ENCODE measurements around the gene ISLR. TPM values are rescaled to one million over a fixed set of nuclear protein-coding genes. Genes with fewer than 3 reads are reported as not detected.

The ISLR gene
- total and polyA plus RNA-seq, 2 of the 8 experiments (the other 6 are each of a cell fraction or from before 2014, with no cell fraction given) = 0.29 to 0.35 TPM

- peak overlapping the region; percentile 42 for H4K8ac ChIP-seq (ENCODE audit: extremely low read depth, insufficient read depth, low read length)
- H3K4me2 ChIP-seq (ENCODE audit: insufficient read depth in 1 of 2, low read depth in 2 of 2, low read length in 2 of 2) = no peak overlapping the region
- H2AK5ac ChIP-seq (ENCODE audit: low read depth, low read length) = no peak overlapping the region
- no peaks in the 10 kb centered on the region for H3K36me3 ChIP-seq (ENCODE audit: control insufficient read depth in 2 of 4, insufficient read depth in 4 of 4, low read length in 3 of 4)
- no peak overlapping the region for H2BK20ac ChIP-seq (ENCODE audit: low read length)
- ChIA-PET CTCF (ENCODE audit: partially characterized antibody) (interaction anchor here (0.6 to 2.2 kb wide), 8 partner anchors 8 to 139 kb away, joined by 3 to 6 read pairs (median 4); no protein-coding TSS in a partner anchor), POLR2A (ENCODE audit: partially characterized antibody) (interaction anchor here (0.6 to 2.7 kb wide), 4 partner anchors 15 to 138 kb away, joined by 3 to 8 read pairs (median 3); no protein-coding TSS in a partner anchor)
- no peak overlapping the region for H4K5ac ChIP-seq (ENCODE audit: insufficient read length, low read depth, low read length)
- no peak overlapping the region for H2BK12ac ChIP-seq (ENCODE audit: low read depth, low read length)
- no peaks in the 10 kb centered on the region for H3K79me1 ChIP-seq (ENCODE audit: low read depth, low read length)
- no peaks in the 10 kb centered on the region for H4K20me1 ChIP-seq (replicated peaks in 1 of 2; ENCODE audit: control insufficient read depth in 1 of 2, insufficient read depth in 2 of 2, low read length in 2 of 2)
- H2AFZ ChIP-seq (ENCODE audit: low read length) = no peak overlapping the region
- H2BK5ac ChIP-seq (ENCODE audit: low read depth, low read length) = no peak overlapping the region
- H3K23me2 ChIP-seq (ENCODE audit: low read depth, low read length) = peaks cover 2% of the 10 kb centered on the region; the same call in 1 of the 2 replicates
- H3K4me1 ChIP-seq (replicated peaks in 1 of 4; ENCODE audit: control insufficient read depth in 3 of 4, insufficient read depth in 4 of 4, low read length in 3 of 4) = peaks cover 0 to 14% (median 11%) of the 10 kb centered on the region in 4 experiments; a peak in 5 of 7 replicates
- H3K56ac ChIP-seq (replicated peaks; ENCODE audit: insufficient read length, low read depth, low read length) = no peak overlapping the region
- no peak overlapping the region for H3K9ac ChIP-seq (replicated peaks in 1 of 4; ENCODE audit: extremely low read depth in 1 of 4, low read depth in 3 of 4, low read length in 3 of 4)
- no peak overlapping the region for H4K91ac ChIP-seq (replicated peaks; ENCODE audit: insufficient read length, low read length)
- no peak overlapping the region for H3K18ac ChIP-seq (ENCODE audit: extremely low read depth, low read length)
- DNase-seq (ENCODE audit: low read depth in 1 of 2, low spot score in 2 of 2) (no peak), FAIRE-seq (no peak)
- no peaks in the 10 kb centered on the region for H3K9me3 ChIP-seq (ENCODE audit: insufficient read depth in 2 of 2, low read depth in 1 of 2, low read length in 1 of 2)
- no peaks in the 10 kb centered on the region for H3K79me2 ChIP-seq (ENCODE audit: control insufficient read depth in 1 of 2, insufficient read depth in 2 of 2, low read length in 2 of 2)
- 74% methylated on average over 12 of the region's 15 CpGs; no CpG with 5 or more reads in 1 of the 2 experiments for WGBS, 2 experiments (ENCODE audit: extremely low coverage in 1 of 2, insufficient coverage in 1 of 2, insufficient read length in 1 of 2, insufficient replicate concordance in 2 of 2, low coverage in 1 of 2, low lambda C conversion rate in 2 of 2, missing lambda C conversion rate in 1 of 2)
- no peaks in the 10 kb centered on the region; a peak in 2 of 7 replicates for H3K27me3 ChIP-seq (replicated peaks in 1 of 4; ENCODE audit: control insufficient read depth in 3 of 4, extremely low read depth in 1 of 4, insufficient read depth in 3 of 4, low read length in 3 of 4)
- no peak overlapping the region for H3K4ac ChIP-seq (replicated peaks; ENCODE audit: insufficient read length, low read depth, low read length)
- H3K4me3 ChIP-seq (ENCODE audit: extremely low read depth in 1 of 4, insufficient read depth in 2 of 4, low read depth in 3 of 4, low read length in 4 of 4) = no peak overlapping the region
- no peak overlapping the region for H3K27ac ChIP-seq (ENCODE audit: low read depth, low read length)
- no peak overlapping the region for H3K14ac ChIP-seq (ENCODE audit: insufficient read length)
- no peak overlapping the region for H2BK120ac ChIP-seq (replicated peaks; ENCODE audit: low read depth, low read length)
- H2BK15ac ChIP-seq (ENCODE audit: low read length) = no peak overlapping the region
- no peak overlapping the region for H3K23ac ChIP-seq (ENCODE audit: insufficient read length)
- TF ChIP-seq SP1 (IDR thresholded peaks at IDR 0.05; ENCODE audit: low read depth, low read length) (no peak), POLR2AphosphoS5 (IDR thresholded peaks at IDR 0.05; ENCODE audit: low read depth, low read length) (no peak), E2F6 (IDR thresholded peaks at IDR 0.05) (no peak), SIRT6 (IDR thresholded peaks at IDR 0.05; ENCODE audit: low read length) (no peak), TCF12 (IDR thresholded peaks at IDR 0.05; ENCODE audit: low read depth, low read length) (no peak), SP2 (IDR thresholded peaks at IDR 0.05; ENCODE audit: low read length) (no peak), SUZ12 (IDR thresholded peaks at IDR 0.05; ENCODE audit: low read length) (no peak), KDM5A (IDR thresholded peaks at IDR 0.05; ENCODE audit: low read length) (no peak), POLR2A (IDR thresholded peaks at IDR 0.05; ENCODE audit: control extremely low read depth in 1 of 2, low read depth in 2 of 2, low read length in 2 of 2) (no peak), RXRA (IDR thresholded peaks at IDR 0.05; ENCODE audit: insufficient read depth, low read depth, low read length) (no peak), CEBPB (IDR thresholded peaks at IDR 0.05; ENCODE audit: low read depth, low read length) (no peak), KDM4A (IDR thresholded peaks at IDR 0.05; ENCODE audit: low read depth, low read length, severe bottlenecking) (no peak)
- TF ChIP-seq, protein P1, sequence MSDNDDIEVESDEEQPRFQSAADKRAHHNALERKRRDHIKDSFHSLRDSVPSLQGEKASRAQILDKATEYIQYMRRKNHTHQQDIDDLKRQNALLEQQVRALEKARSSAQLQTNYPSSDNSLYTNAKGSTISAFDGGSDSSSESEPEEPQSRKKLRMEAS (IDR thresholded peaks at IDR 0.05) = no peak
These were observed 3.3 kb upstream of the ISLR start for GRCh38 chr15:74170071-74170844.

Data from H1 (cell line).